HepG2 (cell line): ENCODE results near the gene ALOX5. TPM values are rescaled to one million over a fixed set of nuclear protein-coding genes. Genes with fewer than 3 reads are reported as not detected.

Experiments
- ATF6 ChIP-seq: sonication (generic); formaldehyde crosslinking; conservative IDR thresholded peaks from 2 replicates; pipeline ENCODE4 v1.4.0; 2020; ENCODE audit warnings: missing genetic modification reagents
- BHLHE40 ChIP-seq: IDR thresholded peaks from 2 replicates; pipeline ENCODE4 v1.6.1; 2011; ENCODE audit warnings: low read length, improper control_type of control experiment
- ELF4 ChIP-seq: sonication (generic); formaldehyde crosslinking; IDR thresholded peaks from 2 replicates; pipeline ENCODE4 v1.5.0; 2020; ENCODE audit warnings: missing genetic modification reagents, mild to moderate bottlenecking, moderate library complexity, borderline replicate concordance
- FOXJ3 ChIP-seq: sonication (generic); formaldehyde crosslinking; IDR thresholded peaks from 2 replicates; pipeline ENCODE4 v1.4.0; 2020; ENCODE audit warnings: missing genetic modification reagents, mild to moderate bottlenecking, borderline replicate concordance
- LCORL ChIP-seq, 2 experiments: fragments of 450-650 bp in 1 of 2; sonication (generic) in 1 of 2; formaldehyde crosslinking in 1 of 2; IDR thresholded peaks; 2 replicates each; pipeline versions ENCODE4 v1.5.0 to v1.6.1; 2017 to 2020; ENCODE audit warnings: antibody characterized with exemption in 1 of 2, missing genetic modification reagents in 1 of 2
- NCOR1 ChIP-seq: fragments of 200-600 bp; sonication (generic); IDR thresholded peaks from 2 replicates; pipeline ENCODE4 v1.7.0; 2017; ENCODE audit warnings: antibody characterized with exemption, low read length, borderline replicate concordance
- NR2F2 ChIP-seq: IDR thresholded peaks from 2 replicates; pipeline ENCODE4 v1.6.1; 2012; ENCODE audit warnings: low read depth, inconsistent platforms, borderline replicate concordance
- RARA ChIP-seq: IDR thresholded peaks from 2 replicates; pipeline ENCODE4 v1.6.1; 2016; ENCODE audit warnings: missing genetic modification reagents, missing compliant biosample characterization
- SAP130 ChIP-seq: IDR thresholded peaks from 2 replicates; pipeline ENCODE4 v1.6.1; 2016; ENCODE audit warnings: low read depth
- SP2 ChIP-seq: sonication (generic); formaldehyde crosslinking; IDR thresholded peaks from 2 replicates; pipeline ENCODE4 v1.5.1; 2020; ENCODE audit warnings: mild to moderate bottlenecking, missing genetic modification reagents
- SP4 ChIP-seq: sonication (generic); formaldehyde crosslinking; IDR thresholded peaks from 2 replicates; pipeline ENCODE4 v1.8.1; 2023; ENCODE audit warnings: mild to moderate bottlenecking, missing genetic modification reagents
- ZBTB25 ChIP-seq: IDR thresholded peaks from 2 replicates; pipeline ENCODE4 v1.6.1; 2018; ENCODE audit warnings: missing genetic modification reagents
- ZNF331 ChIP-seq: sonication (generic); formaldehyde crosslinking; IDR thresholded peaks from 2 replicates; pipeline ENCODE4 v1.4.0; 2020; ENCODE audit warnings: missing genetic modification reagents
- ZNF746 ChIP-seq: sonication (generic); formaldehyde crosslinking; IDR thresholded peaks from 2 replicates; pipeline ENCODE4 v1.8.0; 2022; ENCODE audit warnings: mild to moderate bottlenecking, missing genetic modification reagents
- ZNF75D ChIP-seq: sonication (generic); formaldehyde crosslinking; IDR thresholded peaks from 2 replicates; pipeline ENCODE4 v1.8.1; 2023; ENCODE audit warnings: missing genetic modification reagents, mild to moderate bottlenecking, borderline replicate concordance
- ZNF770 ChIP-seq: sonication (generic); formaldehyde crosslinking; IDR thresholded peaks from 2 replicates; pipeline ENCODE4 v1.5.0; 2020; ENCODE audit warnings: mild to moderate bottlenecking, missing genetic modification reagents
- ZNF777 ChIP-seq: sonication (generic); formaldehyde crosslinking; IDR thresholded peaks from 2 replicates; pipeline ENCODE4 v1.4.0; 2020; ENCODE audit warnings: missing genetic modification reagents
- polyA plus RNA-seq, 8 experiments: library from polyadenylated mRNA; depleted of rRNA in 3 of 8; stranded (reverse) in 7 of 8; unstranded in 1 of 8; fragments of >200 nt; fragmentation: Illumina TruSeq in 4 of 8; extraction: Trizol in 4 of 8; gene quantifications; 2 replicates each; pipeline versions ENCODE4 v1.2.1 to v1.2.3, GENCODE V29; 2011 to 2016; ENCODE audit warnings: low read depth in 4 of 8, missing spikeins in 1 of 8, mixed read lengths in 1 of 8; ENCODE audit not compliant: insufficient read depth in 1 of 8
- total RNA-seq, 5 experiments: library from RNA; depleted of rRNA; stranded (reverse); fragments of >200 nt; fragmentation: Illumina TruSeq; extraction: Trizol; gene quantifications; 2 replicates each; pipeline ENCODE4 v1.2.3, GENCODE V29; 2016; ENCODE audit warnings: low read depth in 1 of 5
- TF ChIP-seq, protein P1 (sequence below): sonication (generic); formaldehyde crosslinking; IDR thresholded peaks from 2 replicates; pipeline ENCODE4 v1.8.1; 2023; ENCODE audit warnings: missing genetic modification reagents, inconsistent platforms, borderline replicate concordance

Gene ALOX5
- total and polyA plus RNA-seq, 2 of the 13 experiments (the other 11 are each of a cell fraction or from before 2014, with no cell fraction given), result 0.04 TPM; not detected in 1

- peak; percentile 65; the same call in 1 of the 2 replicates for TF ChIP-seq ZNF331 (CRISPR knock-in tag)
- TF ChIP-seq ATF6 (CRISPR knock-in tag), result no peak
- TF ChIP-seq ZBTB25, result peak; percentile 45; the same call in 1 of the 2 replicates
- TF ChIP-seq ZNF777, result no peak
- no peak for TF ChIP-seq ZNF746 (CRISPR knock-in tag)
- TF ChIP-seq LCORL (IDR thresholded peaks at IDR 0.05), result no peak
- TF ChIP-seq LCORL (CRISPR knock-in tag; IDR thresholded peaks at IDR 0.05), result 0 out of 2 replicates have a peak, but pooled peaks have one; percentile 52
- TF ChIP-seq SP2 (CRISPR knock-in tag), result no peak
- TF ChIP-seq NR2F2, result no peak
- TF ChIP-seq FOXJ3 (CRISPR knock-in tag), result peak; percentile 66; the same call in 1 of the 2 replicates
- TF ChIP-seq, protein P1, sequence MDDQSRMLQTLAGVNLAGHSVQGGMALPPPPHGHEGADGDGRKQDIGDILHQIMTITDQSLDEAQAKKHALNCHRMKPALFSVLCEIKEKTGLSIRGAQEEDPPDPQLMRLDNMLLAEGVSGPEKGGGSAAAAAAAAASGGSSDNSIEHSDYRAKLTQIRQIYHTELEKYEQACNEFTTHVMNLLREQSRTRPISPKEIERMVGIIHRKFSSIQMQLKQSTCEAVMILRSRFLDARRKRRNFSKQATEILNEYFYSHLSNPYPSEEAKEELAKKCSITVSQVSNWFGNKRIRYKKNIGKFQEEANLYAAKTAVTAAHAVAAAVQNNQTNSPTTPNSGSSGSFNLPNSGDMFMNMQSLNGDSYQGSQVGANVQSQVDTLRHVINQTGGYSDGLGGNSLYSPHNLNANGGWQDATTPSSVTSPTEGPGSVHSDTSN, result no peak
- no peak for TF ChIP-seq SP4 (CRISPR knock-in tag)
- no peak for TF ChIP-seq ZNF770 (CRISPR knock-in tag)
- no peak for TF ChIP-seq BHLHE40
- TF ChIP-seq ZNF75D (CRISPR knock-in tag), result no peak
- 0 out of 2 replicates have a peak, but pooled peaks have one; percentile 32 for TF ChIP-seq RARA
- TF ChIP-seq ELF4, result no peak
- TF ChIP-seq SAP130 (CRISPR knock-in tag), result peak; percentile 74
- TF ChIP-seq NCOR1, result no peak
Observed at GRCh38 chr10:45470098-45471012, 96.3 kb downstream of the ALOX5 start (continued).
